Testis (tissue), 3 donors: ENCODE results near the gene EIF4B. TPM values are rescaled to one million over a fixed set of nuclear protein-coding genes. Genes with fewer than 3 reads are reported as not detected.

ENCODE experiments used
- DNase-seq: peaks from one replicate; pipeline ENCODE4 v3.0.0-alpha.2; 2019
- H3K27ac ChIP-seq, 2 donors: fragments of 200-600 bp; sonication (generic); one replicate each; pipeline ENCODE4 v1.5.1; 2019
- H3K27me3 ChIP-seq: fragments of 200-600 bp; sonication (generic); one replicate; pipeline ENCODE4 v1.5.1; 2019
- H3K36me3 ChIP-seq: fragments of 200-600 bp; sonication (generic); one replicate; pipeline ENCODE4 v1.5.1; 2017; ENCODE audit warnings: low read depth; ENCODE audit errors: missing control alignments
- H3K4me1 ChIP-seq: fragments of 200-600 bp; sonication (generic); one replicate; pipeline ENCODE4 v1.5.1; 2019
- H3K4me3 ChIP-seq, 2 donors: fragments of 200-600 bp; sonication (generic); one replicate each; pipeline ENCODE4 v1.5.1; 2017 to 2019
- H3K9me3 ChIP-seq: fragments of 200-600 bp; sonication (generic); one replicate; pipeline ENCODE4 v1.5.1; 2017
- POLR2A ChIP-seq: fragments of 450-650 bp; IDR thresholded peaks from one replicate; pipeline ENCODE4 v1.6.1; 2017; ENCODE audit warnings: antibody characterized with exemption, mild to moderate bottlenecking, moderate library complexity
- WGBS, 2 donors: methylation state at CpG; one replicate each; pipeline ENCODE4 v1.1.5; 2018; 5-methylcytosine and 5-hydroxymethylcytosine counted together
- intact Hi-C: fragments of 100-400 bp; cut with DNase I; formaldehyde crosslinking; loops from one replicate; pipeline ENCODE4 v1.15.1; 2023; ENCODE audit warnings: low total_unique reads
- polyA plus RNA-seq: library from polyadenylated mRNA; stranded (reverse); fragments of 350-450 nt; fragmentation: Illumina TruSeq; extraction: RNeasy Lipid Tissue Mini Kit (QIAGEN cat#74804); gene quantifications from one replicate; pipeline ENCODE4 v1.2.3, GENCODE V29; 2014; ENCODE audit warnings: low read depth, low replicate concordance; ENCODE audit not compliant: insufficient read depth
- total RNA-seq, 2 donors: library from RNA; depleted of rRNA; stranded (reverse); fragments of >200 nt; gene quantifications; one replicate each; pipeline ENCODE4 v1.2.3, GENCODE V29; 2016
- TF ChIP-seq, protein P1 (sequence below), 3 experiments: fragments of 450-650 bp in 2 of 3; fragments of 200-600 bp in 1 of 3; sonication (generic) in 1 of 3; IDR thresholded peaks; one replicate each; pipeline ENCODE4 v1.5.1; 2016 to 2019; ENCODE audit warnings: antibody characterized with exemption in 3 of 3, mild to moderate bottlenecking in 2 of 3, moderate library complexity in 1 of 3

EIF4B gene
- total and polyA plus RNA-seq, 3 donors from 2014 or later = 219 to 305 (median 249) TPM

GRCh38 chr12:53046655-53047220, 40.5 kb downstream of the EIF4B start:
- Histone ChIP-seq H3K27ac (peak overlapping the region; percentile 94 to 99), H3K36me3 (no peaks in the 10 kb centered on the region), H3K4me1 (peaks cover 64% of the 10 kb centered on the region), H3K9me3 (no peaks in the 10 kb centered on the region), H3K4me3 (peak overlapping the region; percentile 76 to 88), H3K27me3 (no peaks in the 10 kb centered on the region)
- TF ChIP-seq, protein P1, sequence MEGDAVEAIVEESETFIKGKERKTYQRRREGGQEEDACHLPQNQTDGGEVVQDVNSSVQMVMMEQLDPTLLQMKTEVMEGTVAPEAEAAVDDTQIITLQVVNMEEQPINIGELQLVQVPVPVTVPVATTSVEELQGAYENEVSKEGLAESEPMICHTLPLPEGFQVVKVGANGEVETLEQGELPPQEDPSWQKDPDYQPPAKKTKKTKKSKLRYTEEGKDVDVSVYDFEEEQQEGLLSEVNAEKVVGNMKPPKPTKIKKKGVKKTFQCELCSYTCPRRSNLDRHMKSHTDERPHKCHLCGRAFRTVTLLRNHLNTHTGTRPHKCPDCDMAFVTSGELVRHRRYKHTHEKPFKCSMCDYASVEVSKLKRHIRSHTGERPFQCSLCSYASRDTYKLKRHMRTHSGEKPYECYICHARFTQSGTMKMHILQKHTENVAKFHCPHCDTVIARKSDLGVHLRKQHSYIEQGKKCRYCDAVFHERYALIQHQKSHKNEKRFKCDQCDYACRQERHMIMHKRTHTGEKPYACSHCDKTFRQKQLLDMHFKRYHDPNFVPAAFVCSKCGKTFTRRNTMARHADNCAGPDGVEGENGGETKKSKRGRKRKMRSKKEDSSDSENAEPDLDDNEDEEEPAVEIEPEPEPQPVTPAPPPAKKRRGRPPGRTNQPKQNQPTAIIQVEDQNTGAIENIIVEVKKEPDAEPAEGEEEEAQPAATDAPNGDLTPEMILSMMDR (IDR thresholded peaks at IDR 0.05) = no peak
- TF ChIP-seq POLR2A = peak; percentile 91
- WGBS, 2 donors = 0% methylated on average over 29 to 32 of the region's 44 CpGs
- intact Hi-C loops = no loop called here
- DNase-seq = peak; percentile 93

- Histone ChIP-seq H3K27me3 (no peaks in the 10 kb centered on the region), H3K4me1 (peaks cover 70% of the 10 kb centered on the region), H3K4me3 (peak overlapping the region; percentile 62 to 88), H3K27ac (peak overlapping the region; percentile 92 to 99), H3K36me3 (no peaks in the 10 kb centered on the region), H3K9me3 (no peaks in the 10 kb centered on the region)
- intact Hi-C loops = no loop called here
- no peak for TF ChIP-seq POLR2A
- TF ChIP-seq, protein P1 (IDR thresholded peaks at IDR 0.05) = peak in 1 of 3 experiments; percentile 41
- DNase-seq = peak; percentile 79
- WGBS, 2 donors = 0% methylated on average over 29 of the region's 94 CpGs; no CpG with 5 or more reads in 1 of the 2 donors
These were observed 41.2 kb downstream of the EIF4B start for GRCh38 chr12:53047221-53048032.

DNA sequence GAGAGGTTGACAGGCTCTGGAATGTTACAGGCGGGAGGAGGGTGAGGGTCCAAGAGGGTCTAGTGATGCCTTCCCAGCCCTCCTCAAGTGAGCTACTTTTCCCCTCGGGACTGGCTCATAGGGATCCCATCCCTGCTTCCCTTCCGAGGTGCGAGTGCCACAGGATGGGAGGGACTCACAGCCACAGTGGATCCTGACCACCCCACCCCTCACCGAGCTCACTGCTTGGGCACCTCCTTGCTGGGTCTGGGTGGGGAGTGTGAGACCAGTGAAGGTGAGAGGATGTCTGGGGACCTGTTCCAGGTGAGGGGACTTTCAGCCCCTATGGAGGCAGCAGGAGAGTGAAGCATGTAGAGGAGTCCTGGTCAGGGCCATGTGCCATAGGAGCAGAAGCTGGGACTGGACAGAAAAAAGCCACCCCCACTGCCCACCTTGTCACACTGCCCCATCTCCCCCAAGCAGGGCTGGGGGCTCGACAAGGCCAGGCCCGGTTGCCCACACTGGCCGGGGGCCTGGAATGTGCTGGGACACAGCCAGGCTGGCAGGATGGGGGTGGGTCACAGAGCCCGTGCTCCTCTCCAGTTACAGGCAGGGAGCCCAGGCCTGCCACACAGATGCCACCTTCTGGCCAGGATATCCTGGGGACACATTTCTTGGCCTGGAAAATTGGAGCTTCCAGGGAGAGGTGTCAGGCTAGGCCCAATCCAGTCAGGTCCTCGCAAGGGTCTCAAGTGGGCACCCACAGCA, 42.0 kb downstream of the EIF4B start:
- intact Hi-C loops = no loop called here
- peaks cover 76% of the 10 kb centered on the region for H3K4me1 ChIP-seq

DNA sequence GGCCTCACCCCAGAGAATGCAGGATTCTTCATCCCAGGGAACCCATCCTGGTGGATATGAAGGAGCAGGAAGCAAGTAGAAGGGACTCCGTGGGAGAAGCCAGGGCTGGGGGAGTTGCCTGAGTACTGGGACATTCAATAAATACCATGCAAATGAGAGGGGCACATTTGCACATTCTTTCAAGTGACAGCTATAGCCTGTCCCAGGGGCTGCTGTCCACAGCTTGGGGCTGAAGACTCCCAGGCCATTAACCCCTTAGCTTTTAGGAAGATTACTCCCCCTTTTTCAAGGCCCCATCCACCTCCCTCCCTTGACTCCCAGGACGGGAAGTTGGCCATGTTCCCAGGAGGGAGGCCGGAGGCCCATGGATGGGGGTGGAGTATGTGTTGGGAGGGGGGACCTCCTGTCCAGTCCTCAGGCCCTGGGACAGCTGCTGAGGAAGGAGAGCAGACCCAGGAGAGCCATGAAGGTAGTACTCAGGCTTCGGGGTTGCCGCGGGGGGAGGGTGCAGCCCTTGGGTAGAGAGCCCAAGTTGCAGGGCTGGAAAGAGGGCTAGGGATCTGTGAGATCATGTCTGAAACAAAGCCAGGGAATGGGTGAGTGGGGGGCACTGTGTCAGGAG, 42.6 kb downstream of the EIF4B start:
- H3K4me1 ChIP-seq = peaks cover 83% of the 10 kb centered on the region
- no peak for TF ChIP-seq POLR2A
- H3K4me3 ChIP-seq = peak overlapping the region; percentile 67 to 71
- H3K27ac ChIP-seq = peak overlapping the region; percentile 89 to 92
- intact Hi-C loops = no loop called here
- H3K27me3 ChIP-seq = no peaks in the 10 kb centered on the region
- no peaks in the 10 kb centered on the region for H3K9me3 ChIP-seq
- peak; percentile 68 for DNase-seq
- H3K36me3 ChIP-seq = no peaks in the 10 kb centered on the region
- WGBS, 2 donors = 32 to 37% methylated on average over 6 of the region's 6 CpGs

More for the DNA sequence above, 42.0 kb downstream of the EIF4B start:
- TF ChIP-seq, protein P1 (IDR thresholded peaks at IDR 0.05) = peak in 1 of 3 experiments; percentile 15
- no peak for TF ChIP-seq POLR2A
- H3K4me3 ChIP-seq = peak overlapping the region; percentile 62 to 66
- peak; percentile 67 for DNase-seq
- no peaks in the 10 kb centered on the region for H3K27me3 ChIP-seq
- no peaks in the 10 kb centered on the region for H3K36me3 ChIP-seq
- peak overlapping the region; percentile 89 to 92 for H3K27ac ChIP-seq
- no peaks in the 10 kb centered on the region for H3K9me3 ChIP-seq
- 17 to 67% methylated on average over 1 to 10 of the region's 10 CpGs for WGBS, 2 donors
